Liver (tissue), 9 donors: Measurements from ENCODE around the gene PLA2G7. TPM values are rescaled to one million over a fixed set of nuclear protein-coding genes. Genes with fewer than 3 reads are reported as not detected.
"Not testable (repeated sequence)": the region's sequence is repeated elsewhere in the genome, so short reads cannot be mapped to it uniquely, and the experiment has no call there.

Experiments used
- DNase-seq: peaks from one replicate; pipeline ENCODE4 v3.0.0-alpha.2; 2017; ENCODE audit warnings: low spot score
- H3K27ac ChIP-seq, 2 donors: one replicate each; pipeline ENCODE4 v1.7.0; 2013; ENCODE audit warnings: inconsistent platforms in 2 of 2, low read length in 2 of 2, control low read depth in 1 of 2, low read depth in 1 of 2, mild to moderate bottlenecking in 1 of 2
- H3K27me3 ChIP-seq, 4 donors: one replicate each; pipeline versions ENCODE4 v1.6.1 to v1.7.0; 2013; ENCODE audit warnings: low read length in 3 of 4, inconsistent platforms in 1 of 4, mild to moderate bottlenecking in 1 of 4, moderate library complexity in 1 of 4; ENCODE audit not compliant: control insufficient read depth in 4 of 4, insufficient read depth in 4 of 4
- H3K36me3 ChIP-seq, 4 donors: one replicate each; pipeline versions ENCODE4 v1.6.1 to v1.7.0; 2013; ENCODE audit warnings: low read length in 3 of 4, mild to moderate bottlenecking in 3 of 4, low read depth in 1 of 4, moderate library complexity in 1 of 4; ENCODE audit not compliant: control insufficient read depth in 4 of 4, insufficient read depth in 3 of 4
- H3K4me1 ChIP-seq, 4 donors: one replicate each; pipeline versions ENCODE4 v1.6.1 to v1.7.0; 2013; ENCODE audit warnings: low read length in 3 of 4, mild to moderate bottlenecking in 3 of 4, moderate library complexity in 1 of 4; ENCODE audit not compliant: control insufficient read depth in 4 of 4, insufficient read depth in 4 of 4
- H3K4me3 ChIP-seq, 3 donors: one replicate each; pipeline versions ENCODE4 v1.6.1 to v1.7.0; 2013; ENCODE audit warnings: low read length in 3 of 3, control low read depth in 1 of 3, low read depth in 1 of 3, mild to moderate bottlenecking in 1 of 3
- H3K9ac ChIP-seq, 2 donors: one replicate each; pipeline ENCODE4 v1.7.0; 2013; ENCODE audit warnings: low read length in 2 of 2, mild to moderate bottlenecking in 2 of 2, moderate library complexity in 2 of 2, control low read depth in 1 of 2, low read depth in 1 of 2
- H3K9me3 ChIP-seq, 4 donors: one replicate each; pipeline versions ENCODE4 v1.6.1 to v1.7.0; 2013; ENCODE audit warnings: low read length in 3 of 4; ENCODE audit not compliant: control insufficient read depth in 4 of 4
- EGR1 ChIP-seq, 2 donors: IDR thresholded peaks; 2 replicates each; pipeline ENCODE4 v1.6.1; 2016 to 2018; ENCODE audit warnings: antibody characterized with exemption in 2 of 2, low read depth in 2 of 2
- FOXA1 ChIP-seq: IDR thresholded peaks from 2 replicates; pipeline ENCODE4 v1.6.1; 2016; ENCODE audit warnings: antibody characterized with exemption
- FOXA2 ChIP-seq: IDR thresholded peaks from 2 replicates; pipeline ENCODE4 v1.6.1; 2016; ENCODE audit warnings: antibody characterized with exemption
- GABPA ChIP-seq, 2 donors: IDR thresholded peaks in 1 of 2; conservative IDR thresholded peaks in 1 of 2; 2 replicates each; pipeline ENCODE4 v1.6.1; 2016; ENCODE audit warnings: antibody characterized with exemption in 2 of 2, mild to moderate bottlenecking in 1 of 2, moderate library complexity in 1 of 2
- HNF4A ChIP-seq, 2 donors: conservative IDR thresholded peaks; 2 replicates each; pipeline ENCODE4 v1.6.1; 2016; ENCODE audit warnings: antibody characterized with exemption in 2 of 2, mild to moderate bottlenecking in 2 of 2
- HNF4G ChIP-seq: IDR thresholded peaks from 2 replicates; pipeline ENCODE4 v1.6.1; 2016; ENCODE audit warnings: antibody characterized with exemption
- JUND ChIP-seq, 2 donors: IDR thresholded peaks; 2 replicates each; pipeline ENCODE4 v1.6.1; 2016; ENCODE audit warnings: antibody characterized with exemption in 2 of 2
- NR2F2 ChIP-seq: IDR thresholded peaks from 2 replicates; pipeline ENCODE4 v1.6.1; 2016; ENCODE audit warnings: antibody characterized with exemption
- RAD21 ChIP-seq, 2 donors: IDR thresholded peaks; 2 replicates each; pipeline ENCODE4 v1.6.1; 2016; ENCODE audit warnings: antibody characterized with exemption in 2 of 2, mild to moderate bottlenecking in 2 of 2
- SP1 ChIP-seq: IDR thresholded peaks from 2 replicates; pipeline ENCODE4 v1.6.1; 2018; ENCODE audit warnings: antibody characterized with exemption, mild to moderate bottlenecking
- TAF1 ChIP-seq: conservative IDR thresholded peaks from 2 replicates; pipeline ENCODE4 v1.6.1; 2016; ENCODE audit warnings: antibody characterized with exemption, mild to moderate bottlenecking
- YY1 ChIP-seq: IDR thresholded peaks from 2 replicates; pipeline ENCODE4 v1.6.1; 2016; ENCODE audit warnings: antibody characterized with exemption, mild to moderate bottlenecking
- WGBS: extraction: QIAGEN DNeasy Blood & Tissue Kit; methylation state at CpG from one replicate; pipeline ENCODE4 v1.1.7; 2013; 5-methylcytosine and 5-hydroxymethylcytosine counted together
- polyA plus RNA-seq, 2 donors: library from polyadenylated mRNA; stranded (reverse) in 1 of 2; unstranded in 1 of 2; fragments of 200-250 nt in 1 of 2; fragments of >200 nt in 1 of 2; fragmentation: Nextera tagmentation in 1 of 2; extraction: Ambion mirVana in 1 of 2; gene quantifications; one replicate each; pipeline versions ENCODE4 v1.2.1 to v1.2.3, GENCODE V29; 2013 to 2015
- total RNA-seq, 2 donors: library from RNA; depleted of rRNA; stranded (reverse); fragments of >200 nt; gene quantifications; one replicate each; pipeline ENCODE4 v1.2.3, GENCODE V29; 2014
- TF ChIP-seq, protein P1 (sequence below): IDR thresholded peaks from 2 replicates; pipeline ENCODE4 v1.6.1; 2016; ENCODE audit warnings: antibody characterized with exemption
- TF ChIP-seq, protein P2 (sequence below): fragments of 150-350 bp; IDR thresholded peaks from 2 replicates; pipeline ENCODE4 v1.5.1; 2017; ENCODE audit warnings: improper control_type of control experiment, low read depth, low read length; ENCODE audit not compliant: missing input control
- TF ChIP-seq, protein P3 (sequence below): IDR thresholded peaks from 2 replicates; pipeline ENCODE4 v1.6.1; 2016; ENCODE audit warnings: antibody characterized with exemption
- TF ChIP-seq, protein P4 (sequence below): IDR thresholded peaks from 2 replicates; pipeline ENCODE4 v1.6.1; 2016; ENCODE audit warnings: antibody characterized with exemption, mild to moderate bottlenecking
- donor health status: healthy.
- donor health status: healthy.
- donor health status: healthy.
- donor health status: healthy.
- donor health status: healthy.

PLA2G7 gene
- total and polyA plus RNA-seq, 4 donors, result 0.35 to 24.7 (median 1.3) TPM

DNA sequence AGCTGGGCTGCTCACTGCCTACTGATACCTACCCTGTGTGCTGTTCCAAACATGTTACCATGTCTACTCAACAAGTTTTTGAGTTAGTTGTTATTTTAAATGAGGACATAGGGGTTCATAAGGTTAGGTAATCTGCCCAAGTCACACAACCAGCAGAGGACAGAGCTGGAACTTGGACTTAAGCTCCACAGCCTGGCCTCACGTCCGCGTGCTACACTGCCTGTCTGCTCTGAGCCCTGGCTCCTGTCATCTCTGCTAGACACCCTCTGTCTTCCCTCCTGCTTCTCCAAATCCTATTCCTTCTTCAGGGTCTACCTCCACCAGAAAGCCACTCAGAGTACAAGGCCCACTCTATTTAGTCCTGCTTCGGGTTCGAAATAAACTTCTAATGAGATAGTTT lies 29.8 kb upstream of the PLA2G7 start:
- WGBS, result 89% methylated on average over 5 of the region's 5 CpGs
- Histone ChIP-seq H3K9ac (no peak overlapping the region), H3K4me3 (no peak overlapping the region), H3K4me1 (no peaks in the 10 kb centered on the region), H3K27me3 (no peaks in the 10 kb centered on the region), H3K36me3 (no peaks in the 10 kb centered on the region), H3K27ac (no peak overlapping the region), H3K9me3 (peaks cover 0 to 4% (median under 1%) of the 10 kb centered on the region in 4 donors)
- DNase-seq, result no peak
- TF ChIP-seq YY1 (no peak), EGR1 (IDR thresholded peaks at IDR 0.05; ENCODE audit: low read depth in 2 of 2) (no peak), HNF4A (conservative IDR thresholded peaks at IDR 0.05) (no peak), FOXA1 (no peak), GABPA (IDR thresholded peaks at IDR 0.05 in 1 of 2, conservative IDR thresholded peaks at IDR 0.05 in 1 of 2) (no peak), FOXA2 (no peak), TAF1 (no peak), SP1 (no peak), NR2F2 (no peak), RAD21 (IDR thresholded peaks at IDR 0.05) (no peak), JUND (IDR thresholded peaks at IDR 0.05) (no peak), HNF4G (no peak)
- TF ChIP-seq, protein P1, sequence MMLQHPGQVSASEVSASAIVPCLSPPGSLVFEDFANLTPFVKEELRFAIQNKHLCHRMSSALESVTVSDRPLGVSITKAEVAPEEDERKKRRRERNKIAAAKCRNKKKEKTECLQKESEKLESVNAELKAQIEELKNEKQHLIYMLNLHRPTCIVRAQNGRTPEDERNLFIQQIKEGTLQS, result no peak
- TF ChIP-seq, protein P2, sequence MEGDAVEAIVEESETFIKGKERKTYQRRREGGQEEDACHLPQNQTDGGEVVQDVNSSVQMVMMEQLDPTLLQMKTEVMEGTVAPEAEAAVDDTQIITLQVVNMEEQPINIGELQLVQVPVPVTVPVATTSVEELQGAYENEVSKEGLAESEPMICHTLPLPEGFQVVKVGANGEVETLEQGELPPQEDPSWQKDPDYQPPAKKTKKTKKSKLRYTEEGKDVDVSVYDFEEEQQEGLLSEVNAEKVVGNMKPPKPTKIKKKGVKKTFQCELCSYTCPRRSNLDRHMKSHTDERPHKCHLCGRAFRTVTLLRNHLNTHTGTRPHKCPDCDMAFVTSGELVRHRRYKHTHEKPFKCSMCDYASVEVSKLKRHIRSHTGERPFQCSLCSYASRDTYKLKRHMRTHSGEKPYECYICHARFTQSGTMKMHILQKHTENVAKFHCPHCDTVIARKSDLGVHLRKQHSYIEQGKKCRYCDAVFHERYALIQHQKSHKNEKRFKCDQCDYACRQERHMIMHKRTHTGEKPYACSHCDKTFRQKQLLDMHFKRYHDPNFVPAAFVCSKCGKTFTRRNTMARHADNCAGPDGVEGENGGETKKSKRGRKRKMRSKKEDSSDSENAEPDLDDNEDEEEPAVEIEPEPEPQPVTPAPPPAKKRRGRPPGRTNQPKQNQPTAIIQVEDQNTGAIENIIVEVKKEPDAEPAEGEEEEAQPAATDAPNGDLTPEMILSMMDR, result no peak
- TF ChIP-seq, protein P3, sequence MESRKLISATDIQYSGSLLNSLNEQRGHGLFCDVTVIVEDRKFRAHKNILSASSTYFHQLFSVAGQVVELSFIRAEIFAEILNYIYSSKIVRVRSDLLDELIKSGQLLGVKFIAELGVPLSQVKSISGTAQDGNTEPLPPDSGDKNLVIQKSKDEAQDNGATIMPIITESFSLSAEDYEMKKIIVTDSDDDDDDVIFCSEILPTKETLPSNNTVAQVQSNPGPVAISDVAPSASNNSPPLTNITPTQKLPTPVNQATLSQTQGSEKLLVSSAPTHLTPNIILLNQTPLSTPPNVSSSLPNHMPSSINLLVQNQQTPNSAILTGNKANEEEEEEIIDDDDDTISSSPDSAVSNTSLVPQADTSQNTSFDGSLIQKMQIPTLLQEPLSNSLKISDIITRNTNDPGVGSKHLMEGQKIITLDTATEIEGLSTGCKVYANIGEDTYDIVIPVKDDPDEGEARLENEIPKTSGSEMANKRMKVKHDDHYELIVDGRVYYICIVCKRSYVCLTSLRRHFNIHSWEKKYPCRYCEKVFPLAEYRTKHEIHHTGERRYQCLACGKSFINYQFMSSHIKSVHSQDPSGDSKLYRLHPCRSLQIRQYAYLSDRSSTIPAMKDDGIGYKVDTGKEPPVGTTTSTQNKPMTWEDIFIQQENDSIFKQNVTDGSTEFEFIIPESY, result no peak
- TF ChIP-seq, protein P4, sequence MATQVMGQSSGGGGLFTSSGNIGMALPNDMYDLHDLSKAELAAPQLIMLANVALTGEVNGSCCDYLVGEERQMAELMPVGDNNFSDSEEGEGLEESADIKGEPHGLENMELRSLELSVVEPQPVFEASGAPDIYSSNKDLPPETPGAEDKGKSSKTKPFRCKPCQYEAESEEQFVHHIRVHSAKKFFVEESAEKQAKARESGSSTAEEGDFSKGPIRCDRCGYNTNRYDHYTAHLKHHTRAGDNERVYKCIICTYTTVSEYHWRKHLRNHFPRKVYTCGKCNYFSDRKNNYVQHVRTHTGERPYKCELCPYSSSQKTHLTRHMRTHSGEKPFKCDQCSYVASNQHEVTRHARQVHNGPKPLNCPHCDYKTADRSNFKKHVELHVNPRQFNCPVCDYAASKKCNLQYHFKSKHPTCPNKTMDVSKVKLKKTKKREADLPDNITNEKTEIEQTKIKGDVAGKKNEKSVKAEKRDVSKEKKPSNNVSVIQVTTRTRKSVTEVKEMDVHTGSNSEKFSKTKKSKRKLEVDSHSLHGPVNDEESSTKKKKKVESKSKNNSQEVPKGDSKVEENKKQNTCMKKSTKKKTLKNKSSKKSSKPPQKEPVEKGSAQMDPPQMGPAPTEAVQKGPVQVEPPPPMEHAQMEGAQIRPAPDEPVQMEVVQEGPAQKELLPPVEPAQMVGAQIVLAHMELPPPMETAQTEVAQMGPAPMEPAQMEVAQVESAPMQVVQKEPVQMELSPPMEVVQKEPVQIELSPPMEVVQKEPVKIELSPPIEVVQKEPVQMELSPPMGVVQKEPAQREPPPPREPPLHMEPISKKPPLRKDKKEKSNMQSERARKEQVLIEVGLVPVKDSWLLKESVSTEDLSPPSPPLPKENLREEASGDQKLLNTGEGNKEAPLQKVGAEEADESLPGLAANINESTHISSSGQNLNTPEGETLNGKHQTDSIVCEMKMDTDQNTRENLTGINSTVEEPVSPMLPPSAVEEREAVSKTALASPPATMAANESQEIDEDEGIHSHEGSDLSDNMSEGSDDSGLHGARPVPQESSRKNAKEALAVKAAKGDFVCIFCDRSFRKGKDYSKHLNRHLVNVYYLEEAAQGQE, result no peak

DNA sequence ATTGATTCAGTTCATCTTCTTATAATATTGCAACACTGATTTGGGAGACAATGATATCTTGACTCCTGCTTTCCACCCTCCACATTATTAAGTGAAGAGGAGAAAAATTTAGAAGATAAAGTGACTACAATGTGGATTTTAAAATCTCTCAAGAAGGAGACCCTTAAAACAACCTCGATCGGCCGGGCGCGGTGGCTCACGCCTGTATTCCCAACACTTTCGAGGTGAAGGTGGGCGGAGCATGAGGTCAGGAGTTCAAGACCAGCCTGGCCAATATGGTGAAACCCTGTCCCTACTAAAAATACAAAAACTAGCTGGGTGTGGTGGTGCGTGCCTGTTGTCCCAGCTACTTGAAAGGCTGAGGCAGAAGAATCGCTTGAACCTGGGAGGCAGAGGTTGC lies 29.1 kb upstream of the PLA2G7 start:
- not testable (repeated sequence) for H3K4me3 ChIP-seq, H3K4me1 ChIP-seq, H3K9ac ChIP-seq, DNase-seq, H3K27ac ChIP-seq, H3K27me3 ChIP-seq, H3K36me3 ChIP-seq, H3K9me3 ChIP-seq
- 94% methylated on average over 10 of the region's 10 CpGs for WGBS
